ENCODE data around the gene NOD2. TPM values are rescaled to one million over a fixed set of nuclear protein-coding genes. Genes with fewer than 3 reads are reported as not detected.
A peak's percentile ranks its signal among the peaks of the same experiment; 100 is the strongest.

The NOD2 gene
- total and polyA plus RNA-seq, 2 donors, result 0.66 to 1.9 TPM

- Histone ChIP-seq H3K27me3 (ENCODE audit: control insufficient read depth in 2 of 2, insufficient read depth in 1 of 2, low read length in 1 of 2) (no peaks in the 10 kb centered on the region), H3K4me3 (ENCODE audit: low read length in 2 of 2) (no peak overlapping the region), H3K27ac (ENCODE audit: low read depth in 1 of 2, low read length in 1 of 2) (no peak overlapping the region), H3K4me1 (ENCODE audit: control insufficient read depth in 2 of 2, insufficient read depth in 2 of 2, low read length in 2 of 2) (peaks cover 0 to 14% of the 10 kb centered on the region in 2 donors), H3K36me3 (ENCODE audit: control insufficient read depth in 2 of 2, insufficient read depth in 2 of 2, low read length in 1 of 2) (no peaks in the 10 kb centered on the region), H3K9me3 (ENCODE audit: control insufficient read depth in 2 of 2, insufficient read depth in 1 of 2, low read length in 1 of 2) (no peaks in the 10 kb centered on the region)
- no peak for DNase-seq (ENCODE audit: low read depth in 6 of 9, low spot score in 9 of 9)
- WGBS, result 98% methylated on average over 3 of the region's 3 CpGs
Measured at GRCh38 chr16:50655558-50656055, 37.8 kb upstream of the NOD2 start.

GRCh38 chr16:50657241-50657640, 36.2 kb upstream of the NOD2 start:
- Histone ChIP-seq H3K4me1 (ENCODE audit: control insufficient read depth in 2 of 2, insufficient read depth in 2 of 2, low read length in 2 of 2) (peaks cover 0 to 14% of the 10 kb centered on the region in 2 donors), H3K27ac (ENCODE audit: low read depth in 1 of 2, low read length in 1 of 2) (no peak overlapping the region), H3K4me3 (ENCODE audit: low read length in 2 of 2) (no peak overlapping the region), H3K36me3 (ENCODE audit: control insufficient read depth in 2 of 2, insufficient read depth in 2 of 2, low read length in 1 of 2) (no peaks in the 10 kb centered on the region), H3K9me3 (ENCODE audit: control insufficient read depth in 2 of 2, insufficient read depth in 1 of 2, low read length in 1 of 2) (peaks cover 0 to 5% of the 10 kb centered on the region in 2 donors), H3K27me3 (ENCODE audit: control insufficient read depth in 2 of 2, insufficient read depth in 1 of 2, low read length in 1 of 2) (no peaks in the 10 kb centered on the region)
- WGBS, result 90% methylated on average over 5 of the region's 5 CpGs
- DNase-seq (ENCODE audit: low read depth in 6 of 9, low spot score in 9 of 9), result no peak

- H3K9me3 ChIP-seq (ENCODE audit: control insufficient read depth in 2 of 2, insufficient read depth in 1 of 2, low read length in 1 of 2), result peaks cover 0 to 5% of the 10 kb centered on the region in 2 donors
- H3K36me3 ChIP-seq (ENCODE audit: control insufficient read depth in 2 of 2, insufficient read depth in 2 of 2, low read length in 1 of 2), result no peaks in the 10 kb centered on the region
- H3K4me3 ChIP-seq (ENCODE audit: low read length in 2 of 2), result no peak overlapping the region
- DNase-seq (ENCODE audit: low read depth in 6 of 9, low spot score in 9 of 9), result no peak
- no peaks in the 10 kb centered on the region for H3K27me3 ChIP-seq (ENCODE audit: control insufficient read depth in 2 of 2, insufficient read depth in 1 of 2, low read length in 1 of 2)
- H3K27ac ChIP-seq (ENCODE audit: low read depth in 1 of 2, low read length in 1 of 2), result no peak overlapping the region
- H3K4me1 ChIP-seq (ENCODE audit: control insufficient read depth in 2 of 2, insufficient read depth in 2 of 2, low read length in 2 of 2), result peaks cover 0 to 15% of the 10 kb centered on the region in 2 donors
- WGBS, result 96% methylated on average over 5 of the region's 5 CpGs
Measured at GRCh38 chr16:50659806-50660205, 33.6 kb upstream of the NOD2 start.

GRCh38 chr16:50662306-50662940, 31.0 kb upstream of the NOD2 start:
- 97% methylated on average over 10 of the region's 10 CpGs for WGBS
- Histone ChIP-seq H3K4me1 (ENCODE audit: control insufficient read depth in 2 of 2, insufficient read depth in 2 of 2, low read length in 2 of 2) (peaks cover 8 to 27% of the 10 kb centered on the region in 2 donors), H3K4me3 (ENCODE audit: low read length in 2 of 2) (no peak overlapping the region), H3K36me3 (ENCODE audit: control insufficient read depth in 2 of 2, insufficient read depth in 2 of 2, low read length in 1 of 2) (no peaks in the 10 kb centered on the region), H3K27me3 (ENCODE audit: control insufficient read depth in 2 of 2, insufficient read depth in 1 of 2, low read length in 1 of 2) (no peaks in the 10 kb centered on the region), H3K27ac (ENCODE audit: low read depth in 1 of 2, low read length in 1 of 2) (no peak overlapping the region), H3K9me3 (ENCODE audit: control insufficient read depth in 2 of 2, insufficient read depth in 1 of 2, low read length in 1 of 2) (peaks cover 0 to 5% of the 10 kb centered on the region in 2 donors)
- no peak for DNase-seq (ENCODE audit: low read depth in 6 of 9, low spot score in 9 of 9)

- 95% methylated on average over 5 of the region's 5 CpGs for WGBS
- DNase-seq (ENCODE audit: low read depth in 6 of 9, low spot score in 9 of 9), result no peak
- no peak overlapping the region for H3K4me3 ChIP-seq (ENCODE audit: low read length in 2 of 2)
- H3K27ac ChIP-seq (ENCODE audit: low read depth in 1 of 2, low read length in 1 of 2), result no peak overlapping the region
- H3K4me1 ChIP-seq (ENCODE audit: control insufficient read depth in 2 of 2, insufficient read depth in 2 of 2, low read length in 2 of 2), result peaks cover 8 to 25% of the 10 kb centered on the region in 2 donors
- peaks cover 13% of the 10 kb centered on the region in 2 donors for H3K36me3 ChIP-seq (ENCODE audit: control insufficient read depth in 2 of 2, insufficient read depth in 2 of 2, low read length in 1 of 2)
- peaks cover 0 to 5% of the 10 kb centered on the region in 2 donors for H3K9me3 ChIP-seq (ENCODE audit: control insufficient read depth in 2 of 2, insufficient read depth in 1 of 2, low read length in 1 of 2)
- no peaks in the 10 kb centered on the region for H3K27me3 ChIP-seq (ENCODE audit: control insufficient read depth in 2 of 2, insufficient read depth in 1 of 2, low read length in 1 of 2)
Measured at GRCh38 chr16:50664270-50664669, 29.1 kb upstream of the NOD2 start.

- 23% methylated on average over 40 of the region's 40 CpGs for WGBS
- peaks cover 0 to 5% of the 10 kb centered on the region in 2 donors for H3K9me3 ChIP-seq (ENCODE audit: control insufficient read depth in 2 of 2, insufficient read depth in 1 of 2, low read length in 1 of 2)
- no peak overlapping the region for H3K27ac ChIP-seq (ENCODE audit: low read depth in 1 of 2, low read length in 1 of 2)
- H3K27me3 ChIP-seq (ENCODE audit: control insufficient read depth in 2 of 2, insufficient read depth in 1 of 2, low read length in 1 of 2), result no peaks in the 10 kb centered on the region
- H3K36me3 ChIP-seq (ENCODE audit: control insufficient read depth in 2 of 2, insufficient read depth in 2 of 2, low read length in 1 of 2), result peaks cover 18 to 22% of the 10 kb centered on the region in 2 donors
- peaks cover 8 to 25% of the 10 kb centered on the region in 2 donors for H3K4me1 ChIP-seq (ENCODE audit: control insufficient read depth in 2 of 2, insufficient read depth in 2 of 2, low read length in 2 of 2)
- H3K4me3 ChIP-seq (ENCODE audit: low read length in 2 of 2), result peak overlapping the region; percentile 29 to 58
- DNase-seq (ENCODE audit: low read depth in 6 of 9, low spot score in 9 of 9), result peak in 7 of 9 donors; percentile 57 to 89 (median 78)
Measured at GRCh38 chr16:50665128-50665878, 28.1 kb upstream of the NOD2 start.

GRCh38 chr16:50666658-50667496, 26.5 kb upstream of the NOD2 start:
- no peak overlapping the region for H3K4me3 ChIP-seq (ENCODE audit: low read length in 2 of 2)
- H3K27ac ChIP-seq (ENCODE audit: low read depth in 1 of 2, low read length in 1 of 2), result peak overlapping the region in 1 of 2 donors; percentile 61
- H3K9me3 ChIP-seq (ENCODE audit: control insufficient read depth in 2 of 2, insufficient read depth in 1 of 2, low read length in 1 of 2), result peaks cover under 1 to 7% of the 10 kb centered on the region in 2 donors
- H3K4me1 ChIP-seq (ENCODE audit: control insufficient read depth in 2 of 2, insufficient read depth in 2 of 2, low read length in 2 of 2), result peaks cover 8 to 25% of the 10 kb centered on the region in 2 donors
- DNase-seq (ENCODE audit: low read depth in 6 of 9, low spot score in 9 of 9), result peak in 1 of 9 donors; percentile 49
- no peaks in the 10 kb centered on the region for H3K27me3 ChIP-seq (ENCODE audit: control insufficient read depth in 2 of 2, insufficient read depth in 1 of 2, low read length in 1 of 2)
- 42% methylated on average over 9 of the region's 9 CpGs for WGBS
- H3K36me3 ChIP-seq (ENCODE audit: control insufficient read depth in 2 of 2, insufficient read depth in 2 of 2, low read length in 1 of 2), result peaks cover 29 to 34% of the 10 kb centered on the region in 2 donors

- peaks cover 38 to 43% of the 10 kb centered on the region in 2 donors for H3K36me3 ChIP-seq (ENCODE audit: control insufficient read depth in 2 of 2, insufficient read depth in 2 of 2, low read length in 1 of 2)
- H3K27ac ChIP-seq (ENCODE audit: low read depth in 1 of 2, low read length in 1 of 2), result peak overlapping the region in 1 of 2 donors; percentile 61
- peaks cover 8 to 25% of the 10 kb centered on the region in 2 donors for H3K4me1 ChIP-seq (ENCODE audit: control insufficient read depth in 2 of 2, insufficient read depth in 2 of 2, low read length in 2 of 2)
- no peak overlapping the region for H3K4me3 ChIP-seq (ENCODE audit: low read length in 2 of 2)
- H3K9me3 ChIP-seq (ENCODE audit: control insufficient read depth in 2 of 2, insufficient read depth in 1 of 2, low read length in 1 of 2), result peaks cover 9 to 12% of the 10 kb centered on the region in 2 donors
- 95% methylated on average over 21 of the region's 21 CpGs for WGBS
- peak in 1 of 9 donors; percentile 29 for DNase-seq (ENCODE audit: low read depth in 6 of 9, low spot score in 9 of 9)
- no peaks in the 10 kb centered on the region for H3K27me3 ChIP-seq (ENCODE audit: control insufficient read depth in 2 of 2, insufficient read depth in 1 of 2, low read length in 1 of 2)
Measured at GRCh38 chr16:50667497-50668367, 25.7 kb upstream of the NOD2 start.

All from thymus (tissue), 11 donors.